GM23248 (cell line): Measurements from ENCODE around the gene EEF1AKMT4. TPM values are rescaled to one million over a fixed set of nuclear protein-coding genes. Genes with fewer than 3 reads are reported as not detected.

Source experiments
- DNase-seq: peaks from one replicate; pipeline ENCODE4 v3.0.0-alpha.2; 2015
- H2AFZ ChIP-seq: fragments of 200-600 bp; sonication (generic); 2 replicates; pipeline ENCODE4 v1.6.1; 2016; ENCODE audit warnings: antibody characterized with exemption
- H3F3A ChIP-seq: fragments of 200-600 bp; sonication (generic); 2 replicates; pipeline ENCODE4 v1.6.1; 2016; ENCODE audit warnings: mild to moderate bottlenecking, antibody characterized with exemption, mixed run types; ENCODE audit not compliant: insufficient read depth
- H3K27ac ChIP-seq: fragments of 200-600 bp; sonication (generic); 2 replicates; pipeline ENCODE4 v1.5.1; 2016; ENCODE audit warnings: mild to moderate bottlenecking
- H3K27me3 ChIP-seq: fragments of 200-600 bp; sonication (generic); replicated peaks from 2 replicates; pipeline ENCODE4 v1.6.1; 2016; ENCODE audit warnings: mild to moderate bottlenecking; ENCODE audit not compliant: insufficient read depth
- H3K36me3 ChIP-seq: fragments of 200-600 bp; sonication (generic); 2 replicates; pipeline ENCODE4 v1.6.1; 2016; ENCODE audit warnings: low read depth, mild to moderate bottlenecking
- H3K4me1 ChIP-seq: fragments of 200-600 bp; sonication (generic); 2 replicates; pipeline ENCODE4 v1.6.1; 2016; ENCODE audit warnings: mild to moderate bottlenecking; ENCODE audit not compliant: insufficient read depth
- H3K4me2 ChIP-seq: fragments of 200-600 bp; sonication (generic); one replicate; pipeline ENCODE4 v1.6.1; 2016; ENCODE audit warnings: mild to moderate bottlenecking; ENCODE audit not compliant: unreplicated experiment
- H3K4me3 ChIP-seq: fragments of 200-600 bp; sonication (generic); 2 replicates; pipeline ENCODE4 v1.5.1; 2016; ENCODE audit warnings: mild to moderate bottlenecking
- H3K79me2 ChIP-seq: fragments of 200-600 bp; sonication (generic); 2 replicates; pipeline ENCODE4 v1.6.1; 2016; ENCODE audit warnings: mild to moderate bottlenecking; ENCODE audit not compliant: insufficient read depth
- H3K9ac ChIP-seq: fragments of 200-600 bp; sonication (generic); 2 replicates; pipeline ENCODE4 v1.6.1; 2016; ENCODE audit warnings: mild to moderate bottlenecking
- H3K9me2 ChIP-seq: fragments of 200-600 bp; sonication (generic); 2 replicates; pipeline ENCODE4 v1.6.1; 2016; ENCODE audit warnings: mixed run types, mild to moderate bottlenecking, moderate library complexity; ENCODE audit not compliant: insufficient read depth
- H3K9me3 ChIP-seq: fragments of 200-600 bp; sonication (generic); one replicate; pipeline ENCODE4 v1.6.1; 2017; ENCODE audit warnings: low read depth
- H4K20me1 ChIP-seq: fragments of 200-600 bp; sonication (generic); 2 replicates; pipeline ENCODE4 v1.6.0; 2016; ENCODE audit not compliant: insufficient read depth
- EZH2 ChIP-seq: fragments of 200-600 bp; sonication (generic); IDR thresholded peaks from 2 replicates; pipeline ENCODE4 v1.6.1; 2018; ENCODE audit warnings: antibody characterized with exemption, mild to moderate bottlenecking; ENCODE audit not compliant: insufficient read depth, poor library complexity, severe bottlenecking
- EZH2phosphoT487 ChIP-seq: fragments of 200-600 bp; sonication (generic); IDR thresholded peaks from 2 replicates; pipeline ENCODE4 v1.6.1; 2018; ENCODE audit warnings: antibody characterized with exemption, moderate library complexity, mild to moderate bottlenecking, low read depth; ENCODE audit not compliant: insufficient read depth
- WGBS, 2 experiments: methylation state at CpG; one replicate each; pipeline ENCODE4 v1.1.6; 2015 to 2017; ENCODE audit warnings: low lambda C conversion rate in 2 of 2, low coverage in 1 of 2; ENCODE audit errors: missing lambda C conversion rate in 2 of 2; 5-methylcytosine and 5-hydroxymethylcytosine counted together
- in situ Hi-C: fragments of 300-500 bp; cut with MboI; formaldehyde crosslinking; loops from 2 replicates; pipeline ENCODE4 v1.15.0; 2020
- polyA plus RNA-seq: library from polyadenylated mRNA; unstranded; fragments of >200 nt; fragmentation: Nextera tagmentation; extraction: Ambion mirVana; gene quantifications from 2 replicates; pipeline ENCODE4 v1.2.1, GENCODE V29; 2016
- total RNA-seq: library from RNA; depleted of rRNA; stranded (reverse); fragments of >200 nt; shearing (Covaris generic); gene quantifications from 2 replicates; pipeline ENCODE4 v1.2.3, GENCODE V29; 2014

The EEF1AKMT4 gene
- total and polyA plus RNA-seq, 2 experiments from 2014 or later = 5.3 to 7.2 TPM

- no peaks in the 10 kb centered on the region for H3K9me3 ChIP-seq
- H4K20me1 ChIP-seq = no peaks in the 10 kb centered on the region
- 71 to 72% methylated on average over 5 of the region's 5 CpGs for WGBS, 2 experiments
- H3K9ac ChIP-seq = no peak overlapping the region
- no peak overlapping the region for H3K27ac ChIP-seq
- no peak for DNase-seq
- TF ChIP-seq EZH2 (no peak), EZH2phosphoT487 (no peak)
- no peak overlapping the region for H3K4me3 ChIP-seq
- no peaks in the 10 kb centered on the region for H3K79me2 ChIP-seq
- no peak overlapping the region for H2AFZ ChIP-seq
- H3K4me2 ChIP-seq = no peak overlapping the region
- in situ Hi-C loops = no loop called here
- H3K9me2 ChIP-seq = no peaks in the 10 kb centered on the region
- peaks cover 10% of the 10 kb centered on the region; the same call in 1 of the 2 replicates for H3K27me3 ChIP-seq
- H3K36me3 ChIP-seq = no peaks in the 10 kb centered on the region
- H3K4me1 ChIP-seq = no peaks in the 10 kb centered on the region
- no peaks in the 10 kb centered on the region for H3F3A ChIP-seq
Observed at GRCh38 chr3:184211297-184211696, 38.2 kb upstream of the EEF1AKMT4 start.

GRCh38 chr3:184211718-184212117, 37.8 kb upstream of the EEF1AKMT4 start:
- peaks cover 6% of the 10 kb centered on the region; the same call in 1 of the 2 replicates for H3K27me3 ChIP-seq
- H3K27ac ChIP-seq = no peak overlapping the region
- no peaks in the 10 kb centered on the region for H4K20me1 ChIP-seq
- H3K4me1 ChIP-seq = no peaks in the 10 kb centered on the region
- H3K9ac ChIP-seq = no peak overlapping the region
- H3K9me3 ChIP-seq = no peaks in the 10 kb centered on the region
- H3F3A ChIP-seq = no peaks in the 10 kb centered on the region
- no peaks in the 10 kb centered on the region for H3K36me3 ChIP-seq
- TF ChIP-seq EZH2 (no peak), EZH2phosphoT487 (no peak)
- H3K79me2 ChIP-seq = no peaks in the 10 kb centered on the region
- H3K4me3 ChIP-seq = no peak overlapping the region
- no peak overlapping the region for H2AFZ ChIP-seq
- 24 to 26% methylated on average over 5 of the region's 5 CpGs for WGBS, 2 experiments
- in situ Hi-C loops = no loop called here
- H3K4me2 ChIP-seq = no peak overlapping the region
- H3K9me2 ChIP-seq = no peaks in the 10 kb centered on the region
- DNase-seq = no peak

- in situ Hi-C loops = no loop called here
- no peak for TF ChIP-seq EZH2
- TF ChIP-seq EZH2phosphoT487 = no peak
Observed at GRCh38 chr3:184218814-184219213, 30.7 kb upstream of the EEF1AKMT4 start.

GRCh38 chr3:184222521-184222920, 27.0 kb upstream of the EEF1AKMT4 start:
- Histone ChIP-seq H3K9me3 (no peaks in the 10 kb centered on the region), H2AFZ (no peak overlapping the region), H3F3A (no peaks in the 10 kb centered on the region), H4K20me1 (no peaks in the 10 kb centered on the region), H3K4me2 (no peak overlapping the region), H3K9ac (no peak overlapping the region), H3K9me2 (no peaks in the 10 kb centered on the region), H3K27ac (no peak overlapping the region), H3K36me3 (no peaks in the 10 kb centered on the region), H3K4me1 (no peaks in the 10 kb centered on the region), H3K79me2 (no peaks in the 10 kb centered on the region), H3K4me3 (no peak overlapping the region), H3K27me3 (peaks cover 13% of the 10 kb centered on the region)
- DNase-seq = no peak
- 72 to 77% methylated on average over 3 of the region's 3 CpGs for WGBS, 2 experiments
- TF ChIP-seq EZH2 (no peak), EZH2phosphoT487 (no peak)
- in situ Hi-C loops = no loop called here

More at GRCh38 chr3:184218814-184219213, 30.7 kb upstream of the EEF1AKMT4 start:
- no peaks in the 10 kb centered on the region for H3F3A ChIP-seq
- no peaks in the 10 kb centered on the region for H3K36me3 ChIP-seq
- no peak overlapping the region for H2AFZ ChIP-seq
- no peak overlapping the region for H3K27ac ChIP-seq
- H3K4me1 ChIP-seq = no peaks in the 10 kb centered on the region
- no peak overlapping the region for H3K4me3 ChIP-seq
- H3K4me2 ChIP-seq = no peak overlapping the region
- no peaks in the 10 kb centered on the region for H3K79me2 ChIP-seq
- no peaks in the 10 kb centered on the region for H3K9me3 ChIP-seq
- no peak for DNase-seq
- H3K9ac ChIP-seq = no peak overlapping the region
- H3K9me2 ChIP-seq = no peaks in the 10 kb centered on the region
- H3K27me3 ChIP-seq = no peaks in the 10 kb centered on the region
- H4K20me1 ChIP-seq = no peaks in the 10 kb centered on the region
- WGBS, 2 experiments = 28 to 31% methylated on average over 4 of the region's 4 CpGs

GRCh38 chr3:184223946-184224345, 25.5 kb upstream of the EEF1AKMT4 start:
- Histone ChIP-seq H3K27ac (no peak overlapping the region), H3K27me3 (peaks cover 25% of the 10 kb centered on the region), H3K9ac (no peak overlapping the region), H3K79me2 (no peaks in the 10 kb centered on the region), H3F3A (no peaks in the 10 kb centered on the region), H3K36me3 (no peaks in the 10 kb centered on the region), H3K4me1 (no peaks in the 10 kb centered on the region), H3K9me2 (no peaks in the 10 kb centered on the region), H3K4me3 (no peak overlapping the region), H3K4me2 (no peak overlapping the region), H2AFZ (no peak overlapping the region), H4K20me1 (no peaks in the 10 kb centered on the region), H3K9me3 (no peaks in the 10 kb centered on the region)
- no peak for DNase-seq
- TF ChIP-seq EZH2phosphoT487 = no peak
- in situ Hi-C loops = no loop called here
- 63 to 66% methylated on average over 3 of the region's 3 CpGs for WGBS, 2 experiments
